Measurements from ENCODE around the gene CHRNB2.

DNA sequence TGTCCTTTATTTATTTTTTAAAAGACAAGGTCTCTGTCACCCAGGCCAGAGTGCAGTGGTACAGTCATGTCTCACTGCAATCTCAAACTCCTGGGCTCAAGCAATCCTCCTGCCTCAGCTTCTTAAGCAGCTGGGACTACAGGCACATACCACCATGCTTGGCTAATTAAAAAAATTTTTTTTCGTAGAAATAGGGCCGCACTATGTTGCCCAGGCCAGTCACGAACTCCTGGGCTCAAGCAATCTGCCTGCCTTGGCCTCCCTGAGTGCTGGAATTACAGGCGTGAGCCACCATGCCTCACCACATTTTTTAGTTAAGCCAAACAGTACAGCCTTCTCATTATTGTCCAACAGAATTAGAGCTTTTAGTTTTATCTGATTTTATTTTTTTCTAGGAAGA is 47.8 kb downstream of the CHRNB2 start:
- TF ChIP-seq, protein P1, sequence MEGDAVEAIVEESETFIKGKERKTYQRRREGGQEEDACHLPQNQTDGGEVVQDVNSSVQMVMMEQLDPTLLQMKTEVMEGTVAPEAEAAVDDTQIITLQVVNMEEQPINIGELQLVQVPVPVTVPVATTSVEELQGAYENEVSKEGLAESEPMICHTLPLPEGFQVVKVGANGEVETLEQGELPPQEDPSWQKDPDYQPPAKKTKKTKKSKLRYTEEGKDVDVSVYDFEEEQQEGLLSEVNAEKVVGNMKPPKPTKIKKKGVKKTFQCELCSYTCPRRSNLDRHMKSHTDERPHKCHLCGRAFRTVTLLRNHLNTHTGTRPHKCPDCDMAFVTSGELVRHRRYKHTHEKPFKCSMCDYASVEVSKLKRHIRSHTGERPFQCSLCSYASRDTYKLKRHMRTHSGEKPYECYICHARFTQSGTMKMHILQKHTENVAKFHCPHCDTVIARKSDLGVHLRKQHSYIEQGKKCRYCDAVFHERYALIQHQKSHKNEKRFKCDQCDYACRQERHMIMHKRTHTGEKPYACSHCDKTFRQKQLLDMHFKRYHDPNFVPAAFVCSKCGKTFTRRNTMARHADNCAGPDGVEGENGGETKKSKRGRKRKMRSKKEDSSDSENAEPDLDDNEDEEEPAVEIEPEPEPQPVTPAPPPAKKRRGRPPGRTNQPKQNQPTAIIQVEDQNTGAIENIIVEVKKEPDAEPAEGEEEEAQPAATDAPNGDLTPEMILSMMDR (tag by site-specific recombination; IDR thresholded peaks at IDR 0.05) = no peak
- no peak for TF ChIP-seq ZBTB7A (tag by site-specific recombination; IDR thresholded peaks at IDR 0.05; ENCODE audit: low read depth)
- TF ChIP-seq, protein P2, sequence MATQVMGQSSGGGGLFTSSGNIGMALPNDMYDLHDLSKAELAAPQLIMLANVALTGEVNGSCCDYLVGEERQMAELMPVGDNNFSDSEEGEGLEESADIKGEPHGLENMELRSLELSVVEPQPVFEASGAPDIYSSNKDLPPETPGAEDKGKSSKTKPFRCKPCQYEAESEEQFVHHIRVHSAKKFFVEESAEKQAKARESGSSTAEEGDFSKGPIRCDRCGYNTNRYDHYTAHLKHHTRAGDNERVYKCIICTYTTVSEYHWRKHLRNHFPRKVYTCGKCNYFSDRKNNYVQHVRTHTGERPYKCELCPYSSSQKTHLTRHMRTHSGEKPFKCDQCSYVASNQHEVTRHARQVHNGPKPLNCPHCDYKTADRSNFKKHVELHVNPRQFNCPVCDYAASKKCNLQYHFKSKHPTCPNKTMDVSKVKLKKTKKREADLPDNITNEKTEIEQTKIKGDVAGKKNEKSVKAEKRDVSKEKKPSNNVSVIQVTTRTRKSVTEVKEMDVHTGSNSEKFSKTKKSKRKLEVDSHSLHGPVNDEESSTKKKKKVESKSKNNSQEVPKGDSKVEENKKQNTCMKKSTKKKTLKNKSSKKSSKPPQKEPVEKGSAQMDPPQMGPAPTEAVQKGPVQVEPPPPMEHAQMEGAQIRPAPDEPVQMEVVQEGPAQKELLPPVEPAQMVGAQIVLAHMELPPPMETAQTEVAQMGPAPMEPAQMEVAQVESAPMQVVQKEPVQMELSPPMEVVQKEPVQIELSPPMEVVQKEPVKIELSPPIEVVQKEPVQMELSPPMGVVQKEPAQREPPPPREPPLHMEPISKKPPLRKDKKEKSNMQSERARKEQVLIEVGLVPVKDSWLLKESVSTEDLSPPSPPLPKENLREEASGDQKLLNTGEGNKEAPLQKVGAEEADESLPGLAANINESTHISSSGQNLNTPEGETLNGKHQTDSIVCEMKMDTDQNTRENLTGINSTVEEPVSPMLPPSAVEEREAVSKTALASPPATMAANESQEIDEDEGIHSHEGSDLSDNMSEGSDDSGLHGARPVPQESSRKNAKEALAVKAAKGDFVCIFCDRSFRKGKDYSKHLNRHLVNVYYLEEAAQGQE (tag by site-specific recombination; IDR thresholded peaks at IDR 0.05) = no peak

All from HEK293 (cell line).